Measurements from ENCODE around the gene PITPNM3. TPM values are rescaled to one million over a fixed set of nuclear protein-coding genes. Genes with fewer than 3 reads are reported as not detected.
A peak's percentile ranks its signal among the peaks of the same experiment; 100 is the strongest.
"Not testable (repeated sequence)": the region's sequence is repeated elsewhere in the genome, so short reads cannot be mapped to it uniquely, and the experiment has no call there.

Gene PITPNM3
- total RNA-seq, 2 donors from 2014 or later = 0.70 to 0.81 TPM

DNA sequence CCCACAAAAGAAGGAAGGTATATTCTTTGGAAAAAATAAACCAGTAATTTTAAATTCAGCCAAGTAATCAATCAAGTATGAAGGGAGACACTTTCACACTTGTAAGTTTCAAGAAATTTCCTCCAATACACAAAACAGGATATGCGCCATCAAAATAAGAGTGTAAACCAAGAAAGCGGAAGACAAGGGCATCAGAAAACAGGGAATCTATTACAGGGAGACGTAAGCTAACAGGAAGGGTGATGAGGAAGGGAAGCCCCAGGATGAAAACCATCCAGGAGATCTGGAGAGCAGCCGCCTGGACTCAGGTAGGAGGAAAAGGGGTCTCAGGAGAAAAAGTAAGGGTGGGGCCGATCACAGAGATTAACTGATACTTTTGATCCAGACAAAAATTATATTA, 31.8 kb upstream of the PITPNM3 start:
- peaks cover 0 to 4% of the 10 kb centered on the region in 2 donors for H3K9me3 Mint-ChIP-seq
- no peak overlapping the region for H3K27ac Mint-ChIP-seq
- H3K27me3 Mint-ChIP-seq (ENCODE audit: low read depth) = no peaks in the 10 kb centered on the region
- no peak overlapping the region for H3K4me3 Mint-ChIP-seq
- H3K36me3 Mint-ChIP-seq (ENCODE audit: insufficient read depth in 2 of 2) = peaks cover 18 to 47% of the 10 kb centered on the region in 2 donors
- no peak for ATAC-seq (replicated peaks in 1 of 2)
- H3K4me1 Mint-ChIP-seq (ENCODE audit: low read depth) = peaks cover 4% of the 10 kb centered on the region
- no peak for DNase-seq

DNA sequence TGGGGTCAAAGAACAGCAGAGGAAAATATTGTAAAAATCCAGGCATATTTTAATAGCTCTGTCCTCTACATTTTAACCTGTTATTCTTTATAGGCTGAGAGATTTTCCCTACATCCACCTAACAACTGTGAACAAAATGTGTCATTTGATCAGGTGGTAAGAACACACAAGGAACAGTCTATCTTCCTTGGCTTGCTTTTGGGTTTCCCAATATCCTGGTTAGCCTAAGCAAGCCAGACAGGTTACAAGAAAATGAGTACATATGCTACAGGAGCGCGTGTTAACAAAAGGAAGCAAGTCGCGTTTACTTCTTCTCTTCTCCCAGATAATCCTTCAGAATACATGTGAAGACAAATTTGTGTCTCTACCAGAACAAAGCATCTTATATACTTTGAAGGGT, 31.0 kb upstream of the PITPNM3 start:
- DNase-seq = no peak
- no peaks in the 10 kb centered on the region for H3K27me3 Mint-ChIP-seq (ENCODE audit: low read depth)
- H3K36me3 Mint-ChIP-seq (ENCODE audit: insufficient read depth in 2 of 2) = peaks cover 20 to 45% of the 10 kb centered on the region in 2 donors
- no peak for ATAC-seq (replicated peaks in 1 of 2)
- no peak overlapping the region for H3K27ac Mint-ChIP-seq
- peaks cover 0 to 4% of the 10 kb centered on the region in 2 donors for H3K9me3 Mint-ChIP-seq
- H3K4me3 Mint-ChIP-seq = no peak overlapping the region
- H3K4me1 Mint-ChIP-seq (ENCODE audit: low read depth) = peaks cover 4% of the 10 kb centered on the region

DNA sequence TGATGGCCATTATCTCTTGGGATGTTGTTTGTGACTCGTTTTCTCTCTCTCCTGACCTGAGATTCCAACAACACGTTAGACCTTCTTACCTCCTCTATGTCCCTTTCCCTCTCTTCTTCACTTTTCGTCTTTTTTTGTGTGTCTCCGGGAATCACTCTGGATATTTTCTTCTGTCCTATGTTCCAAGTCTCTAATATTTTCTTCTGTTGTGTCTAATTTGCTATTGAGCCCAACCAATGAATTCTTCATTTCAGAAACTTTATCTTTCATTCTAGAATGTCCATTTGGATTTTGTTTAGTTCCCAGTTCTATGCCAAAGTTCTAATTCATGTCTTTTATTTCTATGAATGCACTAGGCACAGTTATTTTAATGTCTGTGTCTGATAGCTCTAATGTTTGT, 27.1 kb upstream of the PITPNM3 start:
- peaks cover 0 to 4% of the 10 kb centered on the region in 2 donors for H3K9me3 Mint-ChIP-seq
- ATAC-seq (replicated peaks in 1 of 2) = no peak
- H3K27me3 Mint-ChIP-seq (ENCODE audit: low read depth) = no peaks in the 10 kb centered on the region
- no peaks in the 10 kb centered on the region for H3K4me1 Mint-ChIP-seq (ENCODE audit: low read depth)
- DNase-seq = no peak
- no peak overlapping the region for H3K27ac Mint-ChIP-seq
- H3K4me3 Mint-ChIP-seq = no peak overlapping the region
- H3K36me3 Mint-ChIP-seq (ENCODE audit: insufficient read depth in 2 of 2) = peaks cover 16 to 41% of the 10 kb centered on the region in 2 donors

DNA sequence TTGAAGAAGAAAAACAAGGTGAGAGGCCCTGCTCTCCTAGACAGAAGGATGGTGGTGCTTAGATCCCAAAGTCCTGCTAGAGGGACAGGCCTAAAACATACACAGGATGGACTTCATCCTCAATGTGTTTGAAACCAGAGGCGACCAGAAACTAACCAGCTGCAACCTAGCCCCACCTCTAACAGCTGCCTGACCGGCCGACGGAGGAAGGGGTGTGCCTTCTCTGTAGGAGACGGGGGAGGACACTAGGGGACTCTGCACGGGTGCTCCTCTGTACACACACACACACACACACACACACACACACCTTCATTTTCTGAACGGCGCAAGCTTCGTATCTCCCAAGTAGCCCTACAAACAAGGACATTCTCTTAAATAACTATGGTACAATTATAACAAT, 24.3 kb upstream of the PITPNM3 start:
- Mint-ChIP-seq H3K9me3 (peaks cover 0 to under 1% of the 10 kb centered on the region in 2 donors), H3K4me1 (ENCODE audit: low read depth) (peaks cover 11% of the 10 kb centered on the region), H3K27ac (no peak overlapping the region), H3K27me3 (ENCODE audit: low read depth) (no peaks in the 10 kb centered on the region), H3K36me3 (ENCODE audit: insufficient read depth in 2 of 2) (peaks cover 8 to 23% of the 10 kb centered on the region in 2 donors), H3K4me3 (no peak overlapping the region)
- DNase-seq = no peak
- no peak for ATAC-seq (replicated peaks in 1 of 2)

DNA sequence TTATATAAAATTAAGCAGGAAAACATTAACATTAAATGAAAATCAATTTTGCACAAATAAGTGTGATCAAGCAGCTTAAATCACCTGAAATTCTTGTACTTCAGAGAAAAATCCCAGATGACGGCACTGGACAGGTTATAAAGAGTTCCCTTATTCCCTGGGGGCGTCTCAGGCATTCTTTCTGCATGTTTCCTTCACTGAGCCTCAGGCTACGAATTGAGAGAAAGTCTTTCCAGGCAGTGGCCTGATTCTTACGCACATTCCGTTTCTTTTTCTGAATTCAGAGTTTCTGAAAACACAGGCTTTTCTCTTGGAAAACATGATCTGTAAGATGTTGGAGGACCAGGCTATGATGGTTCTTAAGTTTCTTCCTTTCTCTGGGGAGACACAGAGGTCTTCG, 22.1 kb upstream of the PITPNM3 start:
- peaks cover 5 to 8% of the 10 kb centered on the region in 2 donors for H3K36me3 Mint-ChIP-seq (ENCODE audit: insufficient read depth in 2 of 2)
- DNase-seq (no peak), ATAC-seq (replicated peaks in 1 of 2) (no peak)
- H3K4me3 Mint-ChIP-seq = no peak overlapping the region
- no peaks in the 10 kb centered on the region for H3K9me3 Mint-ChIP-seq
- no peak overlapping the region for H3K27ac Mint-ChIP-seq
- no peaks in the 10 kb centered on the region for H3K27me3 Mint-ChIP-seq (ENCODE audit: low read depth)
- peaks cover 21% of the 10 kb centered on the region for H3K4me1 Mint-ChIP-seq (ENCODE audit: low read depth)

DNA sequence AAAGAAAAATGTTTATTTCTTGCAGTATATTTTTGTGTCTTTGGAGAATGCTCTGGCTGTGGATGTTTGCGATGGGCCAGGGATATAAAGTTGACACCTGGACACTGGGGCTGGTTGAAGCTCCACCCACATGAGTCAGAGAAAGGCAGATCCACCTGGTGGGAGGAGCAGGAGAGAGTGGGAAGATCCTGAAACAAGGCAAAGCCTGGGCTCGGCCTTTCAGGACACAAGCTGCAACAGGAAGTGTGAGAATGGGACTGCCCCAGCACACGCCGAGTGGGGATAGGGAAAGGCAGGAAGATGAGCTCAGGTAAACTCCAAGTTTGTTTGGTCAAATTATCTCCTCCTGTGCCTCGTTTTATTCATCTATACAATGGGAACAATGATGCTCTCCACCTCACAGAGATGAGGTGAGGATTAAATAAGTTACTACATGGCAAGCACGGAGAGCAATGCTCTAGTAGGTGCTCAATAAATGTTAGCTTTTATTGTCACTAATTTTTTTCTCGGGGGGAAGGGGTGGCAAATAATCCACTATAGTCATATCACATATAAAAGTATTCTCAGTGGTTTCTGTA, 21.4 kb upstream of the PITPNM3 start:
- Mint-ChIP-seq H3K27me3 (ENCODE audit: low read depth) (no peaks in the 10 kb centered on the region), H3K4me3 (no peak overlapping the region), H3K27ac (no peak overlapping the region), H3K9me3 (no peaks in the 10 kb centered on the region), H3K36me3 (ENCODE audit: insufficient read depth in 2 of 2) (peaks cover 1 to 3% of the 10 kb centered on the region in 2 donors), H3K4me1 (ENCODE audit: low read depth) (peaks cover 21% of the 10 kb centered on the region)
- no peak for DNase-seq
- no peak for ATAC-seq (replicated peaks in 1 of 2)

DNA sequence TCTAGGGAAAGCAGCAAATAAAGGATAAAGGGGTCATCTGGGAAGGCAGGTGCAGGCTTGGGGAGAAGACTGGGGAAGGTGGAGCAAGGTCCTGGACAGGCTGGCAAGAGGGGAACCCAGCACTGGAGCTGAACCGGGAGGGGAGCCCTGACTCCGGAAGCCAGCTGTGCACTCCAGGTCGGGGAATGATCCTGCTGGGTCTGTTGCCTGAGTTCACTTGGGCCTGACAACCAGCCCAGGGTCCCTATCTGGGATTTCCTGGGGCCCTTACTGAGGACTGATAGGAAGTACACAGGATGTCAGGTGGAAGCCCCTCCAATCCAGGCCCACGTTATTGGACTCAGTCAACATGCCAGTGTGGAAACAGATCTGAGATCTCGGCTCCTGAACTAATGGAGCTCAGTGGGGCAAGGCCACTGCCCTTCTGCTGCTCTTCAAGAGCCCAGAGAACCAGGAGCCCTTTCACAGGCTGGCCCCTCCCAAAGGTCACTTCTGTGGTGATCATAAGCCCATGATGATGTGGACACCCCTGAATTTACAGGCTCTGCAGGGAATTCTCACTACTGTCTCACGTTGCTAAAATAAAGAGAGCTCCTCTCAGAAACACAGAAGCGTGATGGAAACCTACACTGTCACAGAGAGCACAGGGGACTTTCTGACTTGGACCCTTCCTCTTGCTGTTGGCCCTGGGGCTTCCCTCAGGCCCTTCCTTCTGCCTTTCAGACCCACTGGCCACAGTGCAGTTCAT, 19.9 kb upstream of the PITPNM3 start:
- H3K9me3 Mint-ChIP-seq = no peaks in the 10 kb centered on the region
- no peak for DNase-seq
- H3K27ac Mint-ChIP-seq = no peak overlapping the region
- H3K4me1 Mint-ChIP-seq (ENCODE audit: low read depth) = peaks cover 21% of the 10 kb centered on the region
- peaks cover 0 to 2% of the 10 kb centered on the region in 2 donors for H3K36me3 Mint-ChIP-seq (ENCODE audit: insufficient read depth in 2 of 2)
- H3K27me3 Mint-ChIP-seq (ENCODE audit: low read depth) = no peaks in the 10 kb centered on the region
- no peak for ATAC-seq (replicated peaks in 1 of 2)
- H3K4me3 Mint-ChIP-seq = peak overlapping the region in 1 of 2 donors; percentile 71

DNA sequence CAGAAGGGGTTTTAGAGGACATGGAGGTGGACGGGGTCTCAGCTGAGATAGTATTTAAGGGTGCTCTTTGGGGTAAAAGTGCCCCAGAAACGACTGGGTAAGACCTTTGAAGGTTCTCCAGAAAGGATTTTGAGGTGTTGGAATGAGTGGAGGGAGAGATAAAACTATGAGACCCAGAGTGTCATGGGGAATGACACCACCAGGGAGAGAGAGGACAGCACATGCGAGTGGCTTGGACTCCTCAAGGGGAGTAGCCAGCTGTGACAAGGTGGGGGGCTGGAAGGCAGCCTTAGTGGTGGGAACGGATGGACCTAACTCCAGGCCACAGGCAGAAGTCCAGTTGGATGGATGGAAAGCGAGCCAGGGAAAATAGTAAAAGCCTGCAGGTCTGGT, 19.2 kb upstream of the PITPNM3 start:
- H3K27ac Mint-ChIP-seq = peak overlapping the region; percentile 26
- peaks cover 21% of the 10 kb centered on the region for H3K4me1 Mint-ChIP-seq (ENCODE audit: low read depth)
- ATAC-seq (replicated peaks in 1 of 2) (peak; percentile 14 to 23), DNase-seq (no peak)
- peaks cover 0 to 2% of the 10 kb centered on the region in 2 donors for H3K36me3 Mint-ChIP-seq (ENCODE audit: insufficient read depth in 2 of 2)
- no peaks in the 10 kb centered on the region for H3K27me3 Mint-ChIP-seq (ENCODE audit: low read depth)
- H3K9me3 Mint-ChIP-seq = no peaks in the 10 kb centered on the region
- H3K4me3 Mint-ChIP-seq = peak overlapping the region; percentile 71 to 72

DNA sequence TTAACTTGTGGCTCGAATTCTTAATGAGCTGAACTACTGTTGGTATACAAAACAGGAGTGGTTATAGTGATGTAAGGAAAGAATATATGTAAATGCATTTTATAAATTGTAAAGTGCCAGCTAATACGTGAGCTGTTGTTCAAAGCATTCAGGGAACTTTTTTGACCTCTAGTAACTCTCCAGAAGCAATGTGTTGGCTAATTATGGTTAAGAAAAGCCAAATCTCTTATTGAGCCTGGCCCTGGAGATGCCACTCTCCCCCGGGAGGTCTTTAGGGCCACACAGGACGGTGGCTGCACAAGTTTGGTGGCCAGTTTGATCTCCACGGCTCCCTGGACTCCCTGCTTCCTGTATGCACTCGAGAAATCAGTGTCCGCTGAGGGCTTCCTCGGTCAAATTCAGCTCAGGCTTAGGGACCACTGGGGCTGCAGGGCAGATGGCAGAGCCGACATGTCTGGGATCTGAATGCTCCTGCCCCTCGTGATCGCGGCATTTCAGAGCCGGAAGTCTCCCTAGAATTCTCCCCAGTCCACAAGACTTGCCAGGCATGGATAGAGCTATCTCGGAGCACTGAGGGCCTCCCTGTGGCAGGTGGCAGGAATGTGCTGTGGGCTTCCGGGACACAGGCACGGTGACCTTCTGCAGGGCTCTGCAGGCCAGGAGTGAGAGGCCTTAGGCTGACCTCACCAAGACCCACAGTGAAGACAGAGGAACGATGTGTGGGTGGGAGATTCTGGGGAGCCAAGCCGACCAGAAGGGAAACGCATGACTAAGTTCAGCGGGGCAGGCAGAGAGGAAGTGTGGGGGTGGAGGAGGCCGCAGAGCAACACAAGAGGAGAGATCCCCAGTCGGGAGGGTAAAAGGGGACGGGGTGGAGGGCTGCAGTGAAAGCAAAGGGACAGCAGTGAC, 18.6 kb upstream of the PITPNM3 start:
- ATAC-seq (replicated peaks in 1 of 2) (peak; percentile 95), DNase-seq (peak; percentile 63 to 73)
- Mint-ChIP-seq H3K36me3 (ENCODE audit: insufficient read depth in 2 of 2) (peaks cover 0 to 2% of the 10 kb centered on the region in 2 donors), H3K27ac (peak overlapping the region; percentile 69), H3K9me3 (no peaks in the 10 kb centered on the region), H3K4me1 (ENCODE audit: low read depth) (peaks cover 21% of the 10 kb centered on the region), H3K27me3 (ENCODE audit: low read depth) (no peaks in the 10 kb centered on the region), H3K4me3 (peak overlapping the region; percentile 71 to 72)

DNA sequence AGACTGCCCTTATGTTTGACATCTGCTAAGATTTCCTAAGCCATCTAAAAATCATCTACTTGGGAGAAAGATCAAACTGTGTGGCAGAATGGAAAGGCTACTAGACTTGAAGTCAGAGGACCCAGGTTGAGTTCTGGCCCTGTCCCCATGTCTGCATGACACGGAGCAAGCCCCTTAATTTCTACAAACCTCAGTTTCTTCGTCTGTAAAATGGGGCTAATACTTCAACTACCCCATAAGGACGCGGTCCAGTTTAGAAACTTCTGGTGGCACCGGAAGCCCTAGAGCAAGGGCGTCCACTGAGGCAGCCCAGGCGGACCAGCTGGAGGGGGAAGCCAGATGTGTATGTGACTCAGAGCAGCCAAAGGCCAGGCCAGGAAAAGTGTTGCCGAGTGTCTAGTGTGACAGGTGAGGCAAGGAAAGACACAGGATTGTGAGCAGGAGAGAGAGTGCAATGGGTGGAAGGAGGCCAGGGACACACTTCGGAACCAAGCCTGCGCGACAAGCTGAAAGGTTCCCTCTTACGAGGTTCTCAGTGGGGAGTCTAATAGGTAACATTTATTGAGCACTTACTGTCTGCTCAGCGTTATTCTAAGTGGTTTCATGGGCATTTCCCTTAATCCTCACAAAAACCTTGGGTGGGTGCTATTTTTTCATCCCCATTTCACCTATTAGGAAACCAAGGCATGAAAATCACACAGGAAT, 17.8 kb upstream of the PITPNM3 start:
- ATAC-seq (replicated peaks in 1 of 2) (no peak), DNase-seq (no peak)
- H3K27me3 Mint-ChIP-seq (ENCODE audit: low read depth) = no peaks in the 10 kb centered on the region
- H3K4me1 Mint-ChIP-seq (ENCODE audit: low read depth) = peaks cover 21% of the 10 kb centered on the region
- no peak overlapping the region for H3K4me3 Mint-ChIP-seq
- H3K27ac Mint-ChIP-seq = no peak overlapping the region
- no peaks in the 10 kb centered on the region for H3K9me3 Mint-ChIP-seq
- peaks cover 0 to 2% of the 10 kb centered on the region in 2 donors for H3K36me3 Mint-ChIP-seq (ENCODE audit: insufficient read depth in 2 of 2)

DNA sequence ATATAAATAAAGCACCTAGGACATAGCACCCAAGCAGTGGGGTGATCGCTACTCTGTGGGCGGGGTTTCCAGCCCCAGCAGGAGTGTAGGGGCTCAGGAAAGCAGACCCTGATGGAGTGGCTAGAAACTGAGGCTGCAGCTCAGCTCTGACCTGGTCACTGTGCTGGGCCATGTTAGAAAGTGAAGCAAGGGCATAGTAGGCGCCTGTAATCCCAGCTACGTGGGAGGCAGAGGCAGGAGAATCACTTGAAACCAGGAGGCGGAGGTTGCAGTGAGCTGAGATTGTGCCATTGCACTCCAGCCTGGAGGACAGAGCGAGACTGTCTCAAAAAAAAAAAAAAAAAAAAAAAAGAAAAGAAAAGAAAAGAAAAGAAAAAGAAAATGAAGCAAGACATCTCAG, 17.1 kb upstream of the PITPNM3 start:
- H3K27me3 Mint-ChIP-seq (ENCODE audit: low read depth); H3K4me3 Mint-ChIP-seq; H3K9me3 Mint-ChIP-seq; H3K36me3 Mint-ChIP-seq (ENCODE audit: insufficient read depth in 2 of 2); H3K27ac Mint-ChIP-seq; ATAC-seq (replicated peaks in 1 of 2); DNase-seq: not testable (repeated sequence)
- H3K4me1 Mint-ChIP-seq (ENCODE audit: low read depth) = peaks cover 21% of the 10 kb centered on the region

DNA sequence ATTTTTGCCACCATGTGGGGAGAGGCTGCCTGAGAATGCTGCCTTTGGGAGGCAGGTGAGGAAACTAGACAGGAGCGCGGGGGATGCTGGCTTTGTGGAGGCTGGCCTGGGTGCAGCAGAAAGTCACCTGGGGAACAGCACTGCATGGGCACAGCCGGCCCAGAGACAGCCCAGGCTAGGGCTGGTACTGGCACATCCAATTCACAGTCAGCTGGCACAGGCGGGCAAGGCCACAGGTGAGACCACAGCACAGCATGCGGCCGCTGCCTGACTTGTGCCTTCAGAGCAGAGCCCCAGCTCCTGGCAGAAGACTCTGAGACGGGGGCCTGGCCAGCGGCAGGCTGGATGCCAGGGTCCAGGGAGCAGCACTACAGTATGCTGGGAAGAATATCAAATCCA, 16.6 kb upstream of the PITPNM3 start:
- Mint-ChIP-seq H3K27me3 (ENCODE audit: low read depth) (peaks cover 1% of the 10 kb centered on the region), H3K4me3 (no peak overlapping the region), H3K9me3 (no peaks in the 10 kb centered on the region), H3K27ac (no peak overlapping the region), H3K36me3 (ENCODE audit: insufficient read depth in 2 of 2) (peaks cover 0 to 2% of the 10 kb centered on the region in 2 donors), H3K4me1 (ENCODE audit: low read depth) (peaks cover 21% of the 10 kb centered on the region)
- ATAC-seq (replicated peaks in 1 of 2) (no peak), DNase-seq (no peak)

DNA sequence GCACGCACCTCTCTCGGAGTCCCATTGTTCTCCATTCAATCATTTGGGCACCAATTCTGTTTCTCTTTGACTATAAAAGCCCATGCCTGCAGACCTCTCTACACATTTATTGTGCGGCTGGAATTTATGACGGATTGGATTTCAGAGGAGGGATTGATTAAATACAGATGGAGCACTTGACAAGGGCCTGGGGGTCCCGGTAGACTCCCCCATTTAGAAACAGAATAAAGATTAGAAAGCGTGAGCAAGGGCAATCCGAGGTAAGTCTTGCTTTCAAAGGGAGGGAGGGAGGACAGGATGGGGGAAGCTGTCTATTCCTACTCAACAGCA, 15.1 kb upstream of the PITPNM3 start:
- DNase-seq (no peak), ATAC-seq (replicated peaks in 1 of 2) (no peak)
- no peak overlapping the region for H3K4me3 Mint-ChIP-seq
- no peaks in the 10 kb centered on the region for H3K36me3 Mint-ChIP-seq (ENCODE audit: insufficient read depth in 2 of 2)
- H3K4me1 Mint-ChIP-seq (ENCODE audit: low read depth) = peaks cover 16% of the 10 kb centered on the region
- H3K27ac Mint-ChIP-seq = no peak overlapping the region
- no peaks in the 10 kb centered on the region for H3K9me3 Mint-ChIP-seq
- H3K27me3 Mint-ChIP-seq (ENCODE audit: low read depth) = peaks cover 5% of the 10 kb centered on the region

All from activated T-cell treated with anti-CD3 and anti-CD28 coated beads, Interleukin-2, amount 50 U/mL, for 72 hours (primary cell).